GM10248 (cell line): Measurements from ENCODE around the gene PPP1R12C.

ENCODE experiments used
- CTCF ChIA-PET: fragments of 300-600 bp; sonication (Branson Sonifier 250); formaldehyde crosslinking; extraction: SDS; loops from one replicate; lab custom pipeline; 2021; ENCODE audit warnings: antibody characterized with exemption; lab: Yijun Ruan, JAX
- POLR2A ChIA-PET: fragments of 350-650 bp; sonication (Branson Sonifier 250); formaldehyde crosslinking; extraction: SDS; loops from one replicate; lab custom pipeline; 2020; ENCODE audit warnings: antibody characterized with exemption; lab: Yijun Ruan, JAX
- DNase-seq: peaks from one replicate; pipeline ENCODE4 v3.0.0; 2012; ENCODE audit errors: extremely low spot score
- TF ChIP-seq, protein P1 (sequence below): IDR thresholded peaks from 2 replicates; pipeline ENCODE4 v1.5.1; 2012; ENCODE audit warnings: mild to moderate bottlenecking, low read depth; ENCODE audit errors: extremely low read depth, missing control alignments, control extremely low read depth

Gene PPP1R12C

DNA sequence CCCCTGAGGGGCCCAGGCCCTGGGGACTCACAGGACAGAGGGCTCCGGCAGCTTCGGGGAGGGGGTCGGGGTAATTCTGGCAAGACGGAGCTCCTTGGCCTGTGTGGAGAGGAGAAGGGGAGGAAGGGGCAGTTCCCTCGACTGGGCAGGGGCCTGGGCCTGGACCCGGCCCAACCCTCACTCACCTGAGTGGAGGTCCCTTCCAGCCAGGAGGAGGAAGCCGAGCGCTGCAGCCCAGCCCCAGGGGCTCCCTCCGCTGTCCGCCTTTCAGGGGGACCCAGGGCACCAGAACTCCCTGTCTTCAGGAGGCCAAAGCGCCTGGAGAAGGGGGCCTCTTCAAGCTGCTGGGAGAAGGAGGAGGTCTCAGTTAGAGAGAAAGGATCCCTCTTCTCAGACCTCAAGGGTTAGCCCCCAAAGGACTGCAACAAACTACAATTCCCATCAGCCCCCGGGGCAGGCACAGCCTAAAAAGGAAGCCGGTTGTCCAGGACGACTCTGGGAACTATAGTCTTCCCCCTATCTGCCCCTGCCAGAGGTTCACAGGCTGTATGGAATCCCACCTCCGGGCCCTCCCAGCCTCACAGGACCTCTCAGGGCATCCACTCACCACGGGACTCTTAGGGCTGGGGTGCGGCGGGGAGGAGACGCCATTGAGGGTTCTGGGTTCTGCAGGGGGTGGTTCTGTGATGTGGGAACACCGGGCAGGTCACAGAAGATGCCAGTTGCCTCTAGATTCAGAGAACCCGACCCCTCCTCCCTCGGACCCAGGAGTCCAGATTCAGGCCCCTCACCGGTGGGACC lies 22.0 kb downstream of the PPP1R12C start:
- ChIA-PET CTCF (interaction anchor here (1.2 to 1.8 kb wide), 2 partner anchors 11 to 37 kb away, joined by 3 to 4 read pairs; no protein-coding TSS in a partner anchor), POLR2A (no interaction called here)
- TF ChIP-seq, protein P1, sequence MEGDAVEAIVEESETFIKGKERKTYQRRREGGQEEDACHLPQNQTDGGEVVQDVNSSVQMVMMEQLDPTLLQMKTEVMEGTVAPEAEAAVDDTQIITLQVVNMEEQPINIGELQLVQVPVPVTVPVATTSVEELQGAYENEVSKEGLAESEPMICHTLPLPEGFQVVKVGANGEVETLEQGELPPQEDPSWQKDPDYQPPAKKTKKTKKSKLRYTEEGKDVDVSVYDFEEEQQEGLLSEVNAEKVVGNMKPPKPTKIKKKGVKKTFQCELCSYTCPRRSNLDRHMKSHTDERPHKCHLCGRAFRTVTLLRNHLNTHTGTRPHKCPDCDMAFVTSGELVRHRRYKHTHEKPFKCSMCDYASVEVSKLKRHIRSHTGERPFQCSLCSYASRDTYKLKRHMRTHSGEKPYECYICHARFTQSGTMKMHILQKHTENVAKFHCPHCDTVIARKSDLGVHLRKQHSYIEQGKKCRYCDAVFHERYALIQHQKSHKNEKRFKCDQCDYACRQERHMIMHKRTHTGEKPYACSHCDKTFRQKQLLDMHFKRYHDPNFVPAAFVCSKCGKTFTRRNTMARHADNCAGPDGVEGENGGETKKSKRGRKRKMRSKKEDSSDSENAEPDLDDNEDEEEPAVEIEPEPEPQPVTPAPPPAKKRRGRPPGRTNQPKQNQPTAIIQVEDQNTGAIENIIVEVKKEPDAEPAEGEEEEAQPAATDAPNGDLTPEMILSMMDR = no peak
- no peak for DNase-seq

DNA sequence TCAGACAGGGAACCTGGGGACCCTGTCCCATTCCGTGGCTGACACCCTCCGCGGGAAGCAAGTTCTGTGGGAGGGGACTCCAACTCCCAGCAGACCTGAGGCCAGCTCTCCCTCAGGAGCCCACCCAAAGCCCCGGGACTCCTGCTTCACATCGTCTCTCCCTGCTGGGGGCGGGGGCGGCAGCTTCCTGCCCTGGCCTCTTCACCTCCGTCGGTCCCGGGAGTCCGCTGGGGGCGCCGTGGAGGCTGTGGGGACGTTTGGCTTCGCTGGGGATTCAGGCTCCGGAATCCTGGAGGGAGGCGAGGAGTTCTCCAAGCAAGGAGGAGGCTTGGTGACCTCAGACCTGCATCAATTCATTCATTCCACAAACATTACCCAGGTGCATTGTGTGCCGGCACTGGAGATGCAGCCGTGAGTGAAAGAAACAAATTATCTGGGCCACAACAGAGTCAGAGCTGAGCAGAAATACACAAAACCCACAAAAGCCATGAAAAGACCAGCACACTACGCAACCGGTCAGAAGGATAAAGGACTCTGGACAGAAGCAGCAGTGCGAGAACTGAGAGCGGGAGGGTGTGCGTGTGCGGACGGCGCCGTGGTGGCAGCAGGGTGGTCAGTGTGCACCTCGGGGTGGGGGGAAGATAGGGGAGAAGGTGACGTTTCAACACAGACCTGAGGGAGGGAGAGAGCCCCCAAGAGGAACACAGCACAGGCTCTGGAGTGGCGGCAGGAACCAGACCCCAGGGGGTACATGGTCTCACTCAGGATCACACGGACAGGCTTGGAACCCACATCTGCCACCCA lies 22.8 kb downstream of the PPP1R12C start:
- ChIA-PET CTCF (no interaction called here), POLR2A (no interaction called here)
- DNase-seq = no peak
- TF ChIP-seq, protein P1 = no peak

DNA sequence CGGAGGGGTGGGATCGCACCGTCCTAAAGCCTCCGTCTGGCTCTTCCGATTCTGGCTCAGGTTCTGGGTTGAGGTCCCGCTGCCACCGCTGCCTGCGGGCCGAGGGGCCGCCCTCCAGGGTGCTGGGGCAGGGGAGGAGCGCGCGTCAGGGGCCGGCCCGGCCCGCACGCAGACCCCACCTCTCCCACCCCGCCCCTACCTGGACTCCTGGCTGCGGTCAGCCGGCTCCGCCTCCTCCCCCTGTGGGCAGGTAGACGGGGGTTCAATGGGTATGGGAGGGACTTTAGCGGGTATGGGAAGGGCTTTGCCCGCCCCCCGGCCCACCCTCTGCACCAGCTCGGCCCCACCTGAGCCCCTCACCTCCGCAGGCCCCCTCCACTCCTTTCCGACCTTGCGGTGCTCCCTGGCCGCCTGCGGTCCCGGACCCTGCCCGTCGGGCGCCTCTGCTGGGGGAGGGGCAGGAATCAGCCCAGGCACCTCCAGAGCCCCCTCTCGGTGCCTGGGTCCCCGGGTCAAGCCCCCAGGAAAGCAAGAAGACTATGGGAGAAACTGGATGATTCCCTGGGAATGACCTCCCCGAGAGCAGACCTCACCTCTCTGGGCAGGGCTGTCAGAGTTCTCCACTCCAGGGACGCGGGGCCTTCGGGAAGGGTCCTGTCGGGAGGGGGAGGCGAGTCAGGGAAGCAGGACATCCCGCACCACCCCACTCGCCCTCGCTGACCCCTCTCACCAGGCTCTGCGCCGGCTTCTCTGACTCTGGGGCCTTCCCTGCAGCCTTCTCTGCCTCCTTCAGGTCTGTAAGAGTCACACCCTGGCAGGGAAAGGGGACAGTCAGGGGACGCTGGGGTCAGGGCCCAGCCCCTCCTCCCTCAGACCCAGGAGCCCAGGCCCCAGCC lies 24.8 kb downstream of the PPP1R12C start:
- no peak for DNase-seq
- TF ChIP-seq, protein P1 = no peak
- ChIA-PET CTCF (no interaction called here), POLR2A (no interaction called here)

DNA sequence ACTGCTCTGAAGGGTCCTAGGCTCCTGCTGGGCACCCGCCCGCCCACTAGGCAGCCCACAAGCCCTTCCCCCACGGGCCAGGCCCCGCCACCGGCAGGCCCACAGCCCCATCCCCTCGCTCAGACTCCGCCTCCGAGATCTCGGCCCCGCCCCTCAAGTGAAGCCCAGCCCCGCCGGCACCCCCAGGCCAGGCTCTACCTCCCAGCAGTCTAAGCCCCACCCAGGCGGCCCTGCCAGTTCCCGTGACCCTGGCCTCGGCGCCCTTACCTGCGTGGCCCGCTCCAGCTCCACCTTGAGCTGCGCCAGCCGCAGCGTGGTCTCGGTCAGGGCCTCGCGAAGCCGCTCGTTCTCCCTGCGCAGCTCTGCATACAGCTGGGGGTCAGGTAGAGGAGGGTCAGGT lies 25.5 kb downstream of the PPP1R12C start:
- CTCF ChIA-PET = no interaction called here
- no peak for DNase-seq
- POLR2A ChIA-PET = no interaction called here
- TF ChIP-seq, protein P1 = no peak

DNA sequence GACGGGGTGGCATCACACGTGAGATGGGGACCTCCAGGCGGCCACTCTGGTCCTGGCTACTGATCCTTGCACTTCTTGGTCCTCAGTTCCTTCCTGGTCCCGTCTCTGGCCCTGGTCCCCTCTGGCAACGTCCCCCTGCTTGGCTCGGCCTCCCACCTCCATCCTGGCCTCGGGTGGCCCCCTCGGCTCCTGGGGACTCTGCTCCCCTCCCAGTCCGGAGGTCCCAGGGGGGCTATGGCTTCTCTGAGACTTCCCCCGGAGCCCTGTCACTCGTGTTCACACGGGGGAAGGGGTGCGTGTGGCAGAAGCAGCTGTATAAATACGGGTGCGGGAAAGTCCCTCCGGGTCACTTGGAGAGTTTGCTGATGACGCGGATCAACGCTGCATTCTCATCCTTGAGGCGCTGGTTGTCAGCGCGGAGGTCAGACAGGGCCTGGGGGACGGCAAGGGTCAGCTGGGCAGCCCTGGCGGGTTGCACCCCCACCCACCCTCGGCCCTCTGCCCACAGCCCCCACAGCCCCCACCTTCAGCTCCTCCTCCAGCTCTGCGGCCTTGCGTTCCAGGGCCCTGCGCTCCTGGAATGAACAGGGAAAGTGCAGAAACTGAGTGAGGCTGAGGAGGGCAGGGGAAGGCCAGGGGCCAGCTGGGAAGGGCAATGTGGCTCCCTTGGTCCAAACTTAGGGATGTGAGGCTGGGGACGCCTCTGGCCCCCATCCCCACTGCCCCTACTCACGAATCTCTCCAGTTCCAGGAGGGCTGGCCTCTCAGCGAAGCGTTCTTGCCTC lies 26.1 kb downstream of the PPP1R12C start:
- TF ChIP-seq, protein P1 = no peak
- CTCF ChIA-PET = no interaction called here
- DNase-seq = no peak
- POLR2A ChIA-PET = no interaction called here
